ENCODE measurements around the gene EXOC4.
"Not testable (repeated sequence)": the region's sequence is repeated elsewhere in the genome, so short reads cannot be mapped to it uniquely, and the experiment has no call there.

EXOC4 gene

DNA sequence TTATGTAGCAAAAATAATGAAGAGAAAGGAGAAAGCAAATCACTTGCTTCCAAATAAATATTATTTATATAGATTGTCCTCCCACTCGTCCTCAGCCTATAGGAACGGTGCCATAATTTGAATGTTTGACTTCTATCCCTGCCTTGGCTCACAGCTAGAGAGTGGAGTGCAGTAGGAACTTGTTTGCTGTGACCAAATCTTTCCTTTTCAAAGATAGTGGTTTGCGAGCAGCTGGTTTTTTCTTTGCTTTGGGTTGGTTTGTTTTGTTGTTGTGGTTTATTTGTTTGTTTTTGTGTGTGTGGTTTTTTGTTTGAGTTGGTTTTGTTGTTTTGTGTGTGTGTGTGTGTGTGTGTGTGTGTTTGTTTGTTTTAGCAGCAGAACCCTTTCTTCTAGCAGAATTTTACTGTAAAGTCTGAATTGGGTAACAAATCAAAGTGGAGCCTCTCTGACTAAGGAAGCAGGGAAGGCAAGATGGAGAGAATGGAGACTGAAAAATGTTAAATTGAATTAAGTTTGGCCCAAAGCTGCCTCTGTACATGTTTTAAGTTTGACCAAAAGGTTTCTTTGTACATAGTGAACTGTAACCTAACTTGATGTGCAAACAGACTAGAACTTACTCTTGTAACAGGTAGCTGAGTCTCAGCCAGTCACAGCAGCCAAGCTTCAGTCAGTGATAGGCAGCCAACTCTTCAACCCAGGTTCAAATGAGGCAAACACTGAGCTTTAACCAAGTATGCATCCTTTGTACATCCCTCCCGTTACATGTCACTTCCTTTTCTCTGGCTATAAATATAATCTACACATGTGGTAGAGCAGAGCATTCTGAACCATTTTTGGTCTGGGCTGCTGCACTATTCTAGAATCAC, 724.8 kb downstream of the EXOC4 start:
- DNase-seq (ENCODE audit: low read depth, low spot score) = no peak
- Histone ChIP-seq H3K9me3 (ENCODE audit: low read depth, low read length) (no peaks in the 10 kb centered on the region), H3K9ac (ENCODE audit: insufficient read length) (no peak overlapping the region), H3K4me3 (no peak overlapping the region), H3K36me3 (ENCODE audit: insufficient read depth, low read length) (no peaks in the 10 kb centered on the region), H3K27ac (no peak overlapping the region)
- TF ChIP-seq POLR2AphosphoS5 (IDR thresholded peaks at IDR 0.05; ENCODE audit: borderline replicate concordance, low read depth, low read length) (no peak), EZH2 (IDR thresholded peaks at IDR 0.05) (no peak), FOXP2 (optimal IDR thresholded peaks at IDR 0.05; ENCODE audit: control extremely low read depth, extremely low read length, insufficient read depth) (no peak)

GRCh38 chr7:133978502-133979295, 725.8 kb downstream of the EXOC4 start:
- Histone ChIP-seq H3K36me3 (ENCODE audit: insufficient read depth, low read length) (no peaks in the 10 kb centered on the region), H3K9me3 (ENCODE audit: low read depth, low read length) (no peaks in the 10 kb centered on the region), H3K9ac (ENCODE audit: insufficient read length) (no peak overlapping the region), H3K4me3 (no peak overlapping the region), H3K27ac (no peak overlapping the region)
- DNase-seq (ENCODE audit: low read depth, low spot score) = no peak
- TF ChIP-seq FOXP2 (optimal IDR thresholded peaks at IDR 0.05; ENCODE audit: control extremely low read depth, extremely low read length, insufficient read depth) = no peak
- no peak for TF ChIP-seq EZH2 (IDR thresholded peaks at IDR 0.05)
- TF ChIP-seq POLR2AphosphoS5 (IDR thresholded peaks at IDR 0.05; ENCODE audit: borderline replicate concordance, low read depth, low read length) = no peak

DNA sequence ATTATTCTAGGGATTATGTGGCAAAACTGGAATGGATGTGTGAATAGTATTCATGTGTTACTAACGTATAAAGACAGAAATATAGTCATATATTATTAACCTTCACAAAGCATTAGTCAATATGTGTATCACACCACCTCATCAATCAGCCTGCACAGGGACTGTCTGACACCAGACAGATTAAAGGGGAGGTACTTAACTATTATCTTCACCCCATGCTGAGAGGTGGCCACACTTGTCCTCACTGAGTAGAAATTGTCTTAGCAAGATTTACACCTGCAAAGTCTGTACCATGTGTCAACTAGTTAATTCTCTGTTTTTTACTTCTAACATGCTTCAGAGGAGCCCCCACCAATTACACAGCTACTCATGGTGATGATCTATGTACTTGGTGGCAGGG, 727.9 kb downstream of the EXOC4 start:
- H3K27ac ChIP-seq = no peak overlapping the region
- no peak for TF ChIP-seq FOXP2 (optimal IDR thresholded peaks at IDR 0.05; ENCODE audit: control extremely low read depth, extremely low read length, insufficient read depth)
- TF ChIP-seq EZH2 (IDR thresholded peaks at IDR 0.05) = no peak
- TF ChIP-seq POLR2AphosphoS5 (IDR thresholded peaks at IDR 0.05; ENCODE audit: borderline replicate concordance, low read depth, low read length) = no peak
- H3K4me3 ChIP-seq = no peak overlapping the region
- H3K9ac ChIP-seq (ENCODE audit: insufficient read length) = no peak overlapping the region
- no peaks in the 10 kb centered on the region for H3K36me3 ChIP-seq (ENCODE audit: insufficient read depth, low read length)
- H3K9me3 ChIP-seq (ENCODE audit: low read depth, low read length) = no peaks in the 10 kb centered on the region
- no peak for DNase-seq (ENCODE audit: low read depth, low spot score)

GRCh38 chr7:133983685-133984419, 731.0 kb downstream of the EXOC4 start:
- Histone ChIP-seq H3K9me3 (ENCODE audit: low read depth, low read length) (no peaks in the 10 kb centered on the region), H3K27ac (no peak overlapping the region; the same call in 1 of the 2 replicates), H3K36me3 (ENCODE audit: insufficient read depth, low read length) (no peaks in the 10 kb centered on the region), H3K9ac (ENCODE audit: insufficient read length) (no peak overlapping the region), H3K4me3 (no peak overlapping the region)
- no peak for DNase-seq (ENCODE audit: low read depth, low spot score)
- TF ChIP-seq EZH2 (IDR thresholded peaks at IDR 0.05) = no peak
- no peak for TF ChIP-seq FOXP2 (optimal IDR thresholded peaks at IDR 0.05; ENCODE audit: control extremely low read depth, extremely low read length, insufficient read depth)
- TF ChIP-seq POLR2AphosphoS5 (IDR thresholded peaks at IDR 0.05; ENCODE audit: borderline replicate concordance, low read depth, low read length) = no peak

DNA sequence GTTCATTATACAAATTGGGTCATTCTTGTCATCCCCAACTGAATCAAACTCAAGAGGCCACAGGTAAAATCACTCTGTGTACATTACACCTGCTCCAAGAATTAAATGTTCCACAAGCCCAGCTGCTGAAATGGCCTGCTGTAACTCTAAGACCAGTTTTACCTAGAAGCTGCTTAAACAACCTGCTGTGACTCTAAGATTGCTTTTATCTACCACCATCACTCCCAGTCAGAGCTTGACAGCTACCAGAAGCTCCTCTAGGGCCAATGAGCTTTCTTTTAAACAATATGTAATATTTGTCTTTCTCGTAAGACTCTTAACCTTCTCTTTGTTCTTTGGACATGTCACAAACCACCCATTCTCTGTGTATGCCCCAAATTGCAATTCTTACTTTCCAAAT, 732.4 kb downstream of the EXOC4 start:
- no peak for DNase-seq (ENCODE audit: low read depth, low spot score)
- H3K27ac ChIP-seq = no peak overlapping the region
- H3K9me3 ChIP-seq (ENCODE audit: low read depth, low read length) = no peaks in the 10 kb centered on the region
- TF ChIP-seq FOXP2 (optimal IDR thresholded peaks at IDR 0.05; ENCODE audit: control extremely low read depth, extremely low read length, insufficient read depth) = no peak
- TF ChIP-seq POLR2AphosphoS5 (IDR thresholded peaks at IDR 0.05; ENCODE audit: borderline replicate concordance, low read depth, low read length) = no peak
- no peak for TF ChIP-seq EZH2 (IDR thresholded peaks at IDR 0.05)
- no peak overlapping the region for H3K4me3 ChIP-seq
- H3K36me3 ChIP-seq (ENCODE audit: insufficient read depth, low read length) = no peaks in the 10 kb centered on the region
- no peak overlapping the region for H3K9ac ChIP-seq (ENCODE audit: insufficient read length)

DNA sequence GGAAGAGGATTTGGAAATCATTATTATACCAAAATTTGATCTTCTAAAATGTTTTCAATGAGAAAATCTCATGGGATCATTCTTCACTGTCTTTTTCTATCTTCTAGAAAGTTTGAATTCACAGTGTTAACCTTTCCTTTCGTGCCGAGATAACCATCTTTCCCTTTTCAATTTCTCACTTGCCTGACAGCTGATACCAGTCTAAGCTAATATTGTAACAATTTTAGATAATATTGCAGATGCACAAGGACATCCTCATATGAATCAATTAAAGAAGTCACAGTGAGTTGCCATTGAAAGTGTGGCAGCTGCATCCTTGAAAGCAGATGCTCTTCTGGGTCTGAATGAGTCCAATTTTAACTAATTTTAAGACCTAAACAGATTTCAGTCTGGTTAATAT, 734.7 kb downstream of the EXOC4 start:
- H3K9ac ChIP-seq (ENCODE audit: insufficient read length) = no peak overlapping the region
- H3K27ac ChIP-seq = no peak overlapping the region
- TF ChIP-seq EZH2 (IDR thresholded peaks at IDR 0.05) (no peak), FOXP2 (optimal IDR thresholded peaks at IDR 0.05; ENCODE audit: control extremely low read depth, extremely low read length, insufficient read depth) (no peak), POLR2AphosphoS5 (IDR thresholded peaks at IDR 0.05; ENCODE audit: borderline replicate concordance, low read depth, low read length) (no peak)

GRCh38 chr7:133993547-133993946, 740.7 kb downstream of the EXOC4 start:
- no peaks in the 10 kb centered on the region; the same call in 1 of the 2 replicates for H3K36me3 ChIP-seq (ENCODE audit: insufficient read depth, low read length)
- no peak overlapping the region for H3K9ac ChIP-seq (ENCODE audit: insufficient read length)
- H3K9me3 ChIP-seq (ENCODE audit: low read depth, low read length) = peaks cover 3% of the 10 kb centered on the region; the same call in 1 of the 2 replicates
- no peak for TF ChIP-seq POLR2AphosphoS5 (IDR thresholded peaks at IDR 0.05; ENCODE audit: borderline replicate concordance, low read depth, low read length)
- no peak overlapping the region for H3K27ac ChIP-seq
- H3K4me3 ChIP-seq = no peak overlapping the region
- no peak for DNase-seq (ENCODE audit: low read depth, low spot score)

More for the DNA sequence above, 734.7 kb downstream of the EXOC4 start:
- H3K9me3 ChIP-seq (ENCODE audit: low read depth, low read length) = peaks cover 3% of the 10 kb centered on the region; the same call in 1 of the 2 replicates
- H3K36me3 ChIP-seq (ENCODE audit: insufficient read depth, low read length) = no peaks in the 10 kb centered on the region
- no peak for DNase-seq (ENCODE audit: low read depth, low spot score)
- H3K4me3 ChIP-seq = no peak overlapping the region

DNA sequence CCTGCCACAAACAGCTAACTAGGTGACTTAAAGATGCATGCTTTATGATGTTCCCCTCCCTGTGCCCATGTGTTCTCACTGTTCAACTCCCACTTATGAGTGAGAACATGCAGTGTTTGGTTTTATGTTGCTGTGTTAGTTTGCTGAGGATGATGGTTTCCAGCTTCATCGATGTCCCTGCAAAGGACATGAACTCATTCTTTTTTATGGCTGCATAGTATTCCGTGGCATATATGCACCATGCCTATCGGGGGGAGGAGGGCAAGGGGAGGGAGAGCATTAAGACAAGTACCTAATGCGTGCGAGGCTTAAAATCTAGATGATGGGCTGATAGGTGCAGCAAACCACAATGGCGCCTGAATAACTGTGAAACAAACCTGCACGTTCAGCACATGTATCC, 741.2 kb downstream of the EXOC4 start:
- H3K9me3 ChIP-seq (ENCODE audit: low read depth, low read length); H3K9ac ChIP-seq (ENCODE audit: insufficient read length); H3K4me3 ChIP-seq; H3K36me3 ChIP-seq (ENCODE audit: insufficient read depth, low read length); DNase-seq (ENCODE audit: low read depth, low spot score); H3K27ac ChIP-seq: not testable (repeated sequence)

Measured in SK-N-MC (cell line).